HG03159 (cell line): ENCODE measurements around the gene ZNF700.
"Not testable (repeated sequence)": the region's sequence is repeated elsewhere in the genome, so short reads cannot be mapped to it uniquely, and the experiment has no call there.

ENCODE experiments used
- ATAC-seq: cut with Tn5 transposase; IDR thresholded peaks from one replicate; pipeline ENCODE4 v1.9.1; 2021; ENCODE audit warnings: mild to moderate bottlenecking, moderate library complexity; ENCODE audit not compliant: unreplicated experiment

ZNF700 gene

DNA sequence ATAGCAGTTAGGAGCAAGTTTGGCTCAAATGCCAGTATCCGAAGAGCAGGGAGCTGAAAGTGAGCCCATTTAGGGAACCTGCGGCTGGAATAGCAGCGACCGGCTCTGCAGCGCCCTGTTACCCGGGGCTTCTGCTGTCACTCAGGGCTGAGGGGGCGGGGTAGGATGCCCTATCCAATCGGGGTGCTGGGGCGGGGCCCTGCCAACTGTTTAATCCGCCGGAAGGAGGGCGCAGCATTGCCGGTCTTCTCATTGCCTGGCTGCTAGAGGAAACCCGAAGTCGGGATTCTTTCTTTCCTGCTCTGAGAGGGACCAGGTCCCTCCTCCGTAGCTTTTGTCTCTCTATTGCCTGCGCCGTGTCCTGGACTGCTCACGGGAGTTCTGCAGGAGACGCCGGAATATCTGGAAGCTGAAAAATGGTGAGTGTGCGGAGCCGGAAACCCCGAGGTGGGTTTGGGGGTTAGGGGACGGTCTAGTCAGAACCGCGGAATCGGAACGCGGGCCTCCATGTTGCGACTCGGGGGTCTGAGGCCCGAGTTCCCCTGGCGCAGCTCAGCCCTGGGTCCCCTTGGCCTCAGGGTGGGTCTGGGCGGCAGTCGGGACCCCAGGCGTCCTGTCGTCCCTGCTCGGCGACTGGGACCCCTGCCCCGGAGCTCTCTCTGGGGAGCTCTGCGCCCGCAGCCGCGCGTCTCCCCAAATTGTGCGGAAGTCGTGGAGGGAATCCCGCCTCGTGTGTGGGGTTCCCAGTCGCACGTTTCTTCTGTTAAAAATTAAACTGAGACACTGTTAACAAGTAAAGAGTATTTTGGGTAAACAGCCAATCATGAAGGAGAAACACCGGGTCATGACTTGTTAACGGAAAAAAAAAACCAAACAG, 62.7 kb downstream of the ZNF700 start:
- ATAC-seq, result peak; percentile 74

GRCh38 chr19:11989112-11989456, 64.2 kb downstream of the ZNF700 start:
- ATAC-seq, result no peak

GRCh38 chr19:11991921-11992320, 67.0 kb downstream of the ZNF700 start:
- not testable (repeated sequence) for ATAC-seq

GRCh38 chr19:11995174-11995573, 70.3 kb downstream of the ZNF700 start:
- no peak for ATAC-seq
